Gastroesophageal sphincter (tissue), 4 donors: ENCODE measurements around the gene LENEP. TPM values are rescaled to one million over a fixed set of nuclear protein-coding genes. Genes with fewer than 3 reads are reported as not detected.

Experiments
- ATAC-seq: fragments of 150-250 bp; one replicate; pipeline ENCODE4 v1.9.1; 2016; ENCODE audit warnings: mild to moderate bottlenecking, moderate library complexity
- H3K27ac ChIP-seq, 4 donors: fragments of 200-600 bp; sonication (generic) in 3 of 4; 1 replicate in 3 of 4; 2 replicates in 1 of 4; pipeline ENCODE4 v1.5.1; 2016 to 2019
- H3K27me3 ChIP-seq: fragments of 200-600 bp; sonication (generic); one replicate; pipeline ENCODE4 v1.5.1; 2019
- H3K36me3 ChIP-seq, 2 donors: fragments of 200-600 bp; sonication (generic); one replicate each; pipeline ENCODE4 v1.5.1; 2019; ENCODE audit warnings: control low read depth in 1 of 2
- H3K4me1 ChIP-seq, 3 donors: fragments of 200-600 bp; sonication (generic); 1 replicate in 2 of 3; 2 replicates in 1 of 3; pipeline ENCODE4 v1.5.1; 2016 to 2019; ENCODE audit warnings: control low read depth in 2 of 3
- H3K4me3 ChIP-seq, 2 donors: fragments of 200-600 bp; sonication (generic); one replicate each; pipeline ENCODE4 v1.5.1; 2019; ENCODE audit warnings: mild to moderate bottlenecking in 1 of 2, moderate library complexity in 1 of 2
- H3K9me3 ChIP-seq, 3 donors: fragments of 200-600 bp; sonication (generic); one replicate each; pipeline ENCODE4 v1.5.1; 2017 to 2019; ENCODE audit warnings: control low read depth in 2 of 3
- CTCF ChIP-seq, 4 experiments: fragments of 200-600 bp in 2 of 4; fragments of 450-650 bp in 2 of 4; sonication (generic) in 1 of 4; IDR thresholded peaks; one replicate each; pipeline ENCODE4 v1.5.1; 2017 to 2019; ENCODE audit warnings: antibody characterized with exemption in 4 of 4, mild to moderate bottlenecking in 2 of 4, moderate library complexity in 2 of 4
- EP300 ChIP-seq: sonication (generic); formaldehyde crosslinking; IDR thresholded peaks from one replicate; pipeline ENCODE4 v1.6.1; 2017; ENCODE audit warnings: antibody characterized with exemption, mild to moderate bottlenecking
- POLR2A ChIP-seq, 2 donors: fragments of 450-650 bp; IDR thresholded peaks; one replicate each; pipeline ENCODE4 v1.6.1; 2017; ENCODE audit warnings: antibody characterized with exemption in 2 of 2, mild to moderate bottlenecking in 2 of 2, moderate library complexity in 1 of 2
- POLR2AphosphoS5 ChIP-seq: sonication (generic); formaldehyde crosslinking; IDR thresholded peaks from one replicate; pipeline ENCODE4 v1.6.1; 2017; ENCODE audit warnings: antibody characterized with exemption
- WGBS, 2 donors: methylation state at CpG; one replicate each; pipeline ENCODE4 v1.1.5; 2018; ENCODE audit warnings: low coverage in 1 of 2; 5-methylcytosine and 5-hydroxymethylcytosine counted together
- total RNA-seq, 4 donors: library from RNA; depleted of rRNA; stranded (reverse); fragments of >200 nt; gene quantifications; one replicate each; pipeline ENCODE4 v1.1.0, GENCODE V29; 2016

LENEP gene
- total RNA-seq, 4 donors from 2014 or later: not detected

GRCh38 chr1:155037043-155037442 is 43.7 kb downstream of the LENEP start:
- TF ChIP-seq POLR2A (IDR thresholded peaks at IDR 0.05) (no peak), CTCF (IDR thresholded peaks at IDR 0.05) (no peak), EP300 (no peak), POLR2AphosphoS5 (no peak)
- H3K9me3 ChIP-seq: no peaks in the 10 kb centered on the region
- H3K4me3 ChIP-seq: no peak overlapping the region
- 91 to 100% methylated on average over 1 of the region's 3 CpGs for WGBS, 2 donors
- no peak for ATAC-seq
- peaks cover 0 to 9% (median 2%) of the 10 kb centered on the region in 3 donors for H3K4me1 ChIP-seq
- H3K27me3 ChIP-seq: no peaks in the 10 kb centered on the region
- no peak overlapping the region for H3K27ac ChIP-seq
- H3K36me3 ChIP-seq: no peaks in the 10 kb centered on the region

- H3K9me3 ChIP-seq: no peaks in the 10 kb centered on the region
- no peak for ATAC-seq
- no peak for TF ChIP-seq POLR2AphosphoS5
- no peak for TF ChIP-seq POLR2A (IDR thresholded peaks at IDR 0.05)
- no peak for TF ChIP-seq EP300
- TF ChIP-seq CTCF (IDR thresholded peaks at IDR 0.05): no peak
- no peak overlapping the region for H3K27ac ChIP-seq
- no peaks in the 10 kb centered on the region for H3K36me3 ChIP-seq
- H3K27me3 ChIP-seq: no peaks in the 10 kb centered on the region
- H3K4me3 ChIP-seq: no peak overlapping the region
- WGBS, 2 donors: 80 to 89% methylated on average over 4 to 6 of the region's 6 CpGs
- peaks cover 0 to 9% (median 2%) of the 10 kb centered on the region in 3 donors for H3K4me1 ChIP-seq
Measured at GRCh38 chr1:155037851-155038441, 44.6 kb downstream of the LENEP start.

GRCh38 chr1:155038602-155039307 is 45.4 kb downstream of the LENEP start:
- no peak overlapping the region for H3K4me3 ChIP-seq
- H3K27me3 ChIP-seq: no peaks in the 10 kb centered on the region
- WGBS, 2 donors: 31 to 35% methylated on average over 8 of the region's 8 CpGs
- peak; percentile 79 for ATAC-seq
- TF ChIP-seq CTCF (IDR thresholded peaks at IDR 0.05): no peak
- TF ChIP-seq POLR2A (IDR thresholded peaks at IDR 0.05): no peak
- no peak for TF ChIP-seq EP300
- TF ChIP-seq POLR2AphosphoS5: no peak
- H3K27ac ChIP-seq: no peak overlapping the region
- H3K36me3 ChIP-seq: no peaks in the 10 kb centered on the region
- H3K4me1 ChIP-seq: peaks cover 0 to 9% (median 2%) of the 10 kb centered on the region in 3 donors
- H3K9me3 ChIP-seq: no peaks in the 10 kb centered on the region

- H3K4me1 ChIP-seq: peaks cover 0 to 9% (median 2%) of the 10 kb centered on the region in 3 donors
- TF ChIP-seq POLR2AphosphoS5 (no peak), CTCF (IDR thresholded peaks at IDR 0.05) (no peak), EP300 (no peak)
- no peak overlapping the region for H3K4me3 ChIP-seq
- no peaks in the 10 kb centered on the region for H3K27me3 ChIP-seq
- WGBS, 2 donors: 71% methylated on average over 2 of the region's 4 CpGs; no CpG with 5 or more reads in 1 of the 2 donors
- no peaks in the 10 kb centered on the region for H3K9me3 ChIP-seq
- H3K27ac ChIP-seq: no peak overlapping the region
- H3K36me3 ChIP-seq: no peaks in the 10 kb centered on the region
- ATAC-seq: no peak
Measured at GRCh38 chr1:155039308-155039669, 45.9 kb downstream of the LENEP start.
